Activated B cell treated with CpG ODN at 0.5 μM for 24 hours (primary cell): ENCODE results near the gene PCSK4. TPM values are rescaled to one million over a fixed set of nuclear protein-coding genes. Genes with fewer than 3 reads are reported as not detected.

Source experiments
- ATAC-seq: fragments of 200-7000 bp; cut with Tn5 transposase; one replicate; pipeline ENCODE4 v1.10.0; 2021; ENCODE audit warnings: low read depth, mild to moderate bottlenecking, moderate library complexity
- CTCF ChIA-PET: fragments of 350-600 bp; sonication (Branson Sonifier 250); formaldehyde crosslinking; loops from one replicate; lab custom pipeline; 2021; ENCODE audit warnings: antibody characterized with exemption; lab: Charles Lee
- POLR2A ChIA-PET: fragments of 350-600 bp; sonication (Branson Sonifier 250); formaldehyde crosslinking; loops from one replicate; lab custom pipeline; 2021; ENCODE audit warnings: antibody characterized with exemption; lab: Charles Lee
- DNase-seq: peaks from one replicate; pipeline ENCODE4 v3.0.0; 2022
- H3K27ac Mint-ChIP-seq: one replicate; pipeline ENCODE4 v1.8.0; 2020; ENCODE audit warnings: mixed read lengths
- H3K27me3 Mint-ChIP-seq: one replicate; pipeline ENCODE4 v1.8.0; 2021; ENCODE audit warnings: mixed read lengths
- H3K36me3 Mint-ChIP-seq: one replicate; pipeline ENCODE4 v1.8.0; 2021; ENCODE audit warnings: low read depth, mixed read lengths
- H3K4me1 Mint-ChIP-seq: one replicate; pipeline ENCODE4 v1.8.0; 2021; ENCODE audit warnings: mixed read lengths
- H3K4me3 Mint-ChIP-seq: one replicate; pipeline ENCODE4 v1.8.0; 2020; ENCODE audit warnings: mild to moderate bottlenecking, mixed read lengths
- H3K9me3 Mint-ChIP-seq: one replicate; pipeline ENCODE4 v1.8.0; 2020; ENCODE audit warnings: mixed read lengths
- CTCF ChIP-seq: fragments of 200-600 bp; IDR thresholded peaks from one replicate; pipeline ENCODE4 v1.8.0; 2022; ENCODE audit warnings: antibody characterized with exemption, mild to moderate bottlenecking
- intact Hi-C: fragments of 100-400 bp; cut with micrococcal nuclease; formaldehyde crosslinking; loops from one replicate; pipeline ENCODE4 v1.15.1; 2024
- total RNA-seq: library from RNA; stranded (reverse); gene quantifications from 2 replicates; pipeline ENCODE4 v1.2.3, GENCODE V29; 2022

PCSK4 gene
- total RNA-seq, 1 donor from 2014 or later = 1.3 TPM

DNA sequence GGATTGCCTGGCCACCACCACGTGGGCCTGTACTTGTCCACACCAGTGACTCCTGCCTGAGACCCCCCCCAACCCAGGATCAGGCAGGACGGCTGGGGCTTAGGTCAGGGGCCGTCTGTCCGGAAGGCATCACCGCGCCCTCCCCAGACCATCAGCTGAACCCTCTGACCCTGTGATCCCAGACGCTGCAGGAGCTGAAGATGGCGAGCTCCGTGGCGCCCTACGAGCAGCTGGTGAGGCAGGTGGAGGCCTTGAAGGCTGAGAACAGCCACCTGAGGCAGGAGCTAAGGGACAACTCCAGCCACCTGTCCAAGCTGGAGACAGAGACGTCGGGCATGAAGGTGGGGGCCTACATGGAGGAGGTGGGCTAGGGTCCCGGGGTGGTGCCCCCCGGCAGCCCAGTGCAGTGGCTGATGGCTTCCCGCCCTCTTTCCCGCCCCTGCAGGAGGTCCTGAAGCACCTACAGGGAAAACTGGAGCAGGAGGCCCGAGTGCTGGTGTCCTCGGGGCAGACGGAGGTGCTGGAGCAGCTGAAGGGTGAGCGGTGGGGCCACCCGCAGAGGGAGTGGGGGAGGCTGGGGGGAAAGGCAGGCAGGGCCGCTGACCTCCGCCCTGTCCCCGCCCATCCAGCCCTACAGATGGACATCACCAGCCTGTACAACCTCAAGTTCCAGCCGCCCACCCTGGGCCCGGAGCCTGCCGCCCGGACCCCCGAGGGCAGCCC, 37.2 kb downstream of the PCSK4 start:
- CTCF ChIA-PET = interaction anchor here (1.7 kb wide), 1 partner anchor 10 kb away, joined by 5 read pairs; no protein-coding TSS in a partner anchor
- Mint-ChIP-seq H3K36me3 (no peaks in the 10 kb centered on the region), H3K4me1 (peaks cover 30% of the 10 kb centered on the region), H3K27me3 (peaks cover 46% of the 10 kb centered on the region), H3K4me3 (no peak overlapping the region), H3K9me3 (no peaks in the 10 kb centered on the region), H3K27ac (no peak overlapping the region)
- intact Hi-C loops = no loop called here
- TF ChIP-seq CTCF = no peak
- POLR2A ChIA-PET = interaction anchor here (1.5 kb wide), 1 partner anchor 15 kb away, joined by 5 read pairs; no protein-coding TSS in a partner anchor
- ATAC-seq (no peak), DNase-seq (no peak)

DNA sequence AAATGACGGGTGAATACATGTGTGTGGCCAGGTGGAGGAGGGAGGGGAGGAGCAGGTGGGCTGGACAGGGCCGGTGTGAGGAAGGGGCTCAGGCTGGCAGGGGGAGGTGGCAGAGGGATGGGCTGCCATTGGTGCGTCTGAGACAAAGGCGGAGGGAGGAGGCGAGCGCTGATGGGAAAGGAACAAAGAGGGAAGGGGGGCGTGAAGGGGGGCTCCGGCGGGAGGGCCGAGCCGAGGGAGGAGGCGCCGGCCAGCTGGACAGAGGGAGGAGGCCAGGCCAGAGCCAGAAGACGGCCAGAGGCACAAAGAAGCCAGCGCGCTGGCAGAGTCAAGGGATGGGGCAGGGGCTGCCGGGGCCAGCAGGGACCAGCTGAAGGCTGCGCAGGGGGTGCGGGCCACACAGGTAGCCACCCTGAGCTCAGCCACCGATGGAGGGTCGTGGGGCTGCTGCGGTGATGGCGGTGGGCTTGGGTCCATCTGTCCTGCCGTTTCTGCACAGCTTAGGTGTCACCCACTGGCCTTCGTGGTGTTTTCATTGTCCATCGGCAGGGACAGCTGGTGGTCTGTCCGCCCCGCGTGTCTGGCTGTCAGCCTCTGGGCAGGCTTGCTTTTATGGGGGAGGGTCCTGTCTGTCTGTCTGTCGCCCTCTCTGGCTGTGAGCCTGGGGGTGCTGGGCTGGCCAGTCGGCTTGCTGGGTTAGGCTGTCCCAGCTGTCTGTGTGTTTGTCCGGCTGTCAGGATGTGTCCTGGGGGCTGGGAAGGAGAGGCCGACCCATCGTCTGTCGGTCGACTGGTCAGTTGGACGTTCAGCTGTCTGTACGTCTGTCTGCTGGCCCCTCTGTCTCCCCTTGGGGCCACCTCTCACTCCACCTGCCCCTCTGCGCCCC, 38.0 kb downstream of the PCSK4 start:
- Mint-ChIP-seq H3K4me3 (no peak overlapping the region), H3K9me3 (no peaks in the 10 kb centered on the region), H3K27ac (no peak overlapping the region), H3K4me1 (peaks cover 34% of the 10 kb centered on the region), H3K27me3 (peaks cover 54% of the 10 kb centered on the region), H3K36me3 (no peaks in the 10 kb centered on the region)
- intact Hi-C loops = no loop called here
- POLR2A ChIA-PET = interaction anchor here (1.5 kb wide), 1 partner anchor 16 kb away, joined by 5 read pairs; no protein-coding TSS in a partner anchor
- CTCF ChIA-PET = no interaction called here
- no peak for ATAC-seq
- TF ChIP-seq CTCF = no peak
- DNase-seq = no peak

DNA sequence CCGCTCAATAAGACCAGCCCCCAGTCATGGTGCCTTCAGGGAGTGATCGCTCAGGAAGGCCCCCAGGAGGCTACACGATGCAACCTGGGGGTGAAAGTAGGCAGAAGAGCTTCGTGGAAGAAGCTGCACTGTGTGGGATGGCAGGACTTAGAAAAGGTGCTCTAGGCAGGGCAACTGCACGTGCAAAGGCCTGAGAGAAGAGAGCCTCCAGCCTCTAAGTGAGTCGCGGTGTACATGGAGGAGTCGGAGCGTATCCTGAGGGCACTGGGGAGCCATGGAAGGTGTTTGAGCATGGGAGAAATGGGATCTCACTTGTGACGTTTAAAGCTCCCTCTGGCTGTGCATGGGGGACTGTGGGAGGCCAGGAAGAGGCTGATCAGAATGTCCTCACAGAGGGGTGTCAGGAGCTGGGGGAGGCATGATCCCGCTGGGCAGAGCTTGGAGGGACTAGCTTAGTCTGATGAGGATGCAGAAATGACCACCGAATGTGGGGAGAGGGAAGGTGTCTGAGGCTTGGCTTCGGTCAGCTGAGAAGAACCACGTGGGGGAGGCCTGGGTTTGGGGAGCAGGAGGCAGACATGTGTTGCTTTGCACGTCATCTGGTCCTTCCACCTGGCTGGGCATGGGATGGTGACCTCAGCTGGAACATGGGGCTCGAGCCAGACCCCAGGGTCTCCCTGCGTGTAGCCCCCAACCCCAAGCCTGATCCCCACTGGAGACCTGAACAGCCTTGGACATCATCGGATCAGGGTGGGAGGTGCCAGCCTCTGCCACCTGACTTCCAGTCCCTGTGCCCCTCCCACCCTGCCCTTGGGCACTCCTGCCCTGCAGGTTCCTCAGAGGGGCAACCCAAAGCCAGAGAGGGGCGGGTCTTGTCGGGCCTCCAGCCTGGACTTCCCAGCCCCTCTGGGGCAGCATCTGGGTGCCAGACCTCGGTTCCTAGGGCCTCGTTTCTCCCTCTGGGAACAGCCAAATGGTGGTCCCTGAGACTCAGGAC, 39.1 kb downstream of the PCSK4 start:
- H3K27ac Mint-ChIP-seq = no peak overlapping the region
- TF ChIP-seq CTCF = no peak
- H3K4me3 Mint-ChIP-seq = peak overlapping the region; percentile 44
- ChIA-PET POLR2A (interaction anchor here (0.6 to 0.8 kb wide), 2 partner anchors 15 to 40 kb away, joined by 3 read pairs; partner anchors contain the start of gene REEP6), CTCF (no interaction called here)
- H3K9me3 Mint-ChIP-seq = no peaks in the 10 kb centered on the region
- no peaks in the 10 kb centered on the region for H3K36me3 Mint-ChIP-seq
- H3K4me1 Mint-ChIP-seq = peaks cover 36% of the 10 kb centered on the region
- intact Hi-C loops = no loop called here
- ATAC-seq = no peak
- DNase-seq = no peak
- peaks cover 55% of the 10 kb centered on the region for H3K27me3 Mint-ChIP-seq

- H3K36me3 Mint-ChIP-seq = no peaks in the 10 kb centered on the region
- CTCF ChIA-PET = no interaction called here
- H3K4me1 Mint-ChIP-seq = peaks cover 33% of the 10 kb centered on the region
- TF ChIP-seq CTCF = no peak
- no peak within 1 kb of the TSS for H3K27ac Mint-ChIP-seq
- POLR2A ChIA-PET = interaction anchor here (0.6 to 1.7 kb wide), 3 partner anchors 41 to 181 kb away, joined by 3 to 7 read pairs (median 4); partner anchors contain the start of genes CIRBP, MBD3 and REEP6
- H3K9me3 Mint-ChIP-seq = no peaks in the 10 kb centered on the region
- DNase-seq (no peak), ATAC-seq (no peak)
- intact Hi-C loops = no loop called here
- H3K4me3 Mint-ChIP-seq = peak within 1 kb of the TSS; percentile 44
- H3K27me3 Mint-ChIP-seq = peaks cover 47% of the 10 kb centered on the region
Observed at GRCh38 chr19:1449467-1450442, 40.4 kb downstream of the PCSK4 start, which contains the start of gene APC2. Gene APC2, plus strand, starts transcription at chr19:1450121. Its CDS starts 2,881 bp downstream, at chr19:1453002.
